Measurements from ENCODE around the gene ABLIM2. TPM values are rescaled to one million over a fixed set of nuclear protein-coding genes. Genes with fewer than 3 reads are reported as not detected.

Gene ABLIM2
- total and polyA plus RNA-seq, 2 experiments from 2014 or later: 1.5 to 4.3 TPM

- TF ChIP-seq REST (IDR thresholded peaks at IDR 0.05; ENCODE audit: unreplicated experiment) (no peak), CREB1 (CRISPR knock-in tag; IDR thresholded peaks at IDR 0.05; ENCODE audit: low read depth) (no peak), ZNF331 (CRISPR knock-in tag; IDR thresholded peaks at IDR 0.05; ENCODE audit: low read depth) (no peak), POLR2AphosphoS5 (IDR thresholded peaks at IDR 0.05; ENCODE audit: low read depth) (no peak)
Measured at GRCh38 chr4:8009710-8010511, 148.7 kb downstream of the ABLIM2 start (continued).

- Mint-ChIP-seq H3K4me3 (no peak overlapping the region), H3K4me1 (peaks cover 13% of the 10 kb centered on the region), H3K27me3 (ENCODE audit: insufficient read depth, low read depth, poor library complexity) (peaks cover 8% of the 10 kb centered on the region), H3K27ac (no peak overlapping the region), H3K9me3 (no peaks in the 10 kb centered on the region), H3K36me3 (ENCODE audit: low read depth) (no peaks in the 10 kb centered on the region)
- no peaks in the 10 kb centered on the region for H3K9me2 ChIP-seq (ENCODE audit: insufficient read depth)
- TF ChIP-seq EZH2phosphoT487 (IDR thresholded peaks at IDR 0.05; ENCODE audit: unreplicated experiment) (no peak), ZNF462 (CRISPR knock-in tag; IDR thresholded peaks at IDR 0.05) (no peak)
- H3K4me2 ChIP-seq: no peak overlapping the region
- no peaks in the 10 kb centered on the region for H3K36me3 ChIP-seq (ENCODE audit: insufficient read depth)
- no peaks in the 10 kb centered on the region for H3K4me1 ChIP-seq (ENCODE audit: insufficient read depth)
- H4K20me1 ChIP-seq (replicated peaks; ENCODE audit: insufficient read depth): no peaks in the 10 kb centered on the region
- no peak overlapping the region for H2AFZ ChIP-seq
- no peaks in the 10 kb centered on the region for H3K27me3 ChIP-seq (ENCODE audit: insufficient read depth)
- no peak overlapping the region for H3K4me3 ChIP-seq
- no peaks in the 10 kb centered on the region for H3F3A ChIP-seq (replicated peaks; ENCODE audit: low read depth)
- ATAC-seq (no peak), DNase-seq (ENCODE audit: low spot score) (no peak)
- H3K79me2 ChIP-seq (replicated peaks; ENCODE audit: insufficient read depth): no peaks in the 10 kb centered on the region
- no peak overlapping the region for H3K27ac ChIP-seq (ENCODE audit: low read depth)
Measured at GRCh38 chr4:8009097-8009496, 149.5 kb downstream of the ABLIM2 start.
